GM19372 (cell line): Measurements from ENCODE around the gene ERC2.
"Not testable (repeated sequence)": the region's sequence is repeated elsewhere in the genome, so short reads cannot be mapped to it uniquely, and the experiment has no call there.

Experiments used
- ATAC-seq: cut with Tn5 transposase; IDR thresholded peaks from one replicate; pipeline ENCODE4 v1.9.1; 2021; ENCODE audit warnings: mild to moderate bottlenecking, low read depth, moderate library complexity; ENCODE audit not compliant: unreplicated experiment

The ERC2 gene

DNA sequence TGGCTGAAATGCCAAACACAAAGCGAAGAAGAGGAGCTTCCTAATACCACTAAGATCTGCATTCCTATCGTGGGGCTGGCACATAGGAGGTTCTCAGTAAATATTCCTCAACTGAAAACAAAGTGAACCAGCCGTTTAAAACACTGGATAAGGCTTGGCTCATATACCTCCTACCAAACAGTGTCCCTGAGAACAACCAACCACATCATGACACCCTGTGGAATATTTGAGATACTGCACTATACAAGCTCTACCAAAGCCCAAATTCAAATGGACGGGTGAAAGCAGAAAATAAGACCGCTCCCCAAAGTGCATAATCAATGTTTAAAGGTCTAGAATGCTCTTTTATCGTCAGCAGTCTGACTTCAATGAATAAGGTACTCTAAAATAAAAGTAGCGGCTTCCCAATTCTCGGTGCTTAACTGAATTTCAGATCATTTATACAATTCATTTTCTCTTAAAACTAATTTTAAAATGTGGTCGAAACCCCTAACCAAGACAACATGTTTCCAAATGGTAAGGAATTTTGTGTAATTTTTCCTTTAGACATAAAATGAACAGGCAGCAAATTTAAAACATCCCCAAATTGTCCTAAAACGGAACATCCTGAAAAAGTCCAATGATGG lies 425.8 kb downstream of the ERC2 start:
- no peak for ATAC-seq

DNA sequence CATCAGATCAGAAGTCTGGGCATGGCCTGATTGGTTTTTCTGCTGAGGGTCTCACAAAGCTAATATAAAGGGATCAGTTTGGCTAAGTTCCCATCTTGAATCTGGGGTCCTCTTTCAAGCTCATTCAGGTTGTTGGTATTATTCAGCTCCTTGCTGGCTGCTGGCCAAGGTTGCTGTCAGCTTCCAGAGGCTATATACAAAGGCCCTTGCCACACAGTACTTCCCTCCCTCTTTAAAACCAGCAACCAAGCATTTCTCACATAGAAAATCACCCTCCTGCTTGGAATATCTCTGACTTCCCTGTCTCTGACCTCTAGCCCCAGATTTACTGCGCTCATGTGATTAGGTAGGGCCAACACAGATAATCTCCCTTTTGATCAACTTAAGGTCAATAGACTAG lies 442.9 kb downstream of the ERC2 start:
- no peak for ATAC-seq

DNA sequence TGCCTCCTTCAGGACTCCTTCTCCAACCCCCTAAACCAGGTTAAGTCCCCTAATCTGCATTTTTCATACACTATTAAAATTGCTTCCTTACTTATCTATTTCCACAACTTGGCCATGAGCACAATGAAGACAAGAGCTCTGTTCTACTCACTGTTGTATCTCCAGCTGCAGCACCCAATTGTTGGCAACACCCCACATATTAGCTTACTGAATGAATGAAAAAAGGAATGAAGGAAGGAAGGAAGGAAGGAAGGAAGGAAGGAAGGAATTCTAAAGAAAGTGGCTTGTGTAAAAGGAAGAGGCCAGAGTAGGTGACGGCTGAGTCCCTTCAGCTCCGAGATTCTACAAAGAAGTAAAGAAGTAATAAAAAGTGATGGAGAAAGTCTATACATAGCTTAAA lies 444.7 kb downstream of the ERC2 start:
- no peak for ATAC-seq

DNA sequence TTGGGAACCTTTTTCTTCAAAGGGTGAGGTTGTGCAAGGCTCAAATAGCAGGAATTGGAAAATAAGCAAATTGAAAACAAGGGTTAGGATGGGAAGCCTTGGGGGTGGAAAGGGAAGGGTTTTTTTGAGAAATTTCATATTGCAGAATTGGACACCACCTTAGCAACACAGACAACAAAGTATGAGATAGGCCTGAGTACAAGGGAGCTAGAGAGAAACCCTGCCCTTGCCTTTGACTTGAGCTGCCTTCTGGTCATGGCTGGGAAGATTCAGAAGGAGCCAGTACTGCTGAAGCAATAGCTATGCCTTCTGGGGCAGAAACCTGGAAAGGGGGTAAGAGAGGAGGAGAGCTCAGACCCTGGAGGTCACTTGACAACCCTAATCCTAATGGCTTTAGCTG lies 445.6 kb downstream of the ERC2 start:
- ATAC-seq, result no peak

DNA sequence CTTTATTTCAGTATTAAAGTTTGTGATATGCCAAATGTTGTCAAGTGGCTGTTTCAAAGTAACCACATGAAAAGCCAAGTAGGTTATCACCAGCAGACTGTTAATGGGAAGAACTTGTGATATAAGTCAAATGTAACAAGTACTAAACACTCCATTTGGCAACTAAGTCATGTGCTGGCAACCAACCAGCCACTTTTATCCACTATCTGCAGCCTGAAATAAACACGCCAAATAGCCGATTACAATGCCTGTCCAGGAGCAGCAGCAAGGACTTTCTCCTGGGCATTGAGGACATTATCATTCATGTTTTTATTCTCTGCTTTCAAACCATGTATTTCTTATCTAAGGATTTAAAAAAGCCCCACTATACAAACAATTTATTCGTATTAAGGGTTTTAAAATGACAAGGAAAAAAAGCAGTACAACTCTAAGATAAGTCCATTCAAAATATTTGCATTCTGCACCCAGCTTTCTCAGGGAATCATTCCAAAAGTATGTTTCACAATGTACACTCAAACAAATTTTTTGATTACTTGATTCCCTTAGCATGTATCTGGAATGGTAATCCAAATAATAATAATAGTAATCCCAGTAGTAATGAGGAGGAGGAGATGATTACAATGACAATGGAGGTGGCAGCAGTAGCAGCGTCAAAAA lies 448.6 kb downstream of the ERC2 start:
- no peak for ATAC-seq

DNA sequence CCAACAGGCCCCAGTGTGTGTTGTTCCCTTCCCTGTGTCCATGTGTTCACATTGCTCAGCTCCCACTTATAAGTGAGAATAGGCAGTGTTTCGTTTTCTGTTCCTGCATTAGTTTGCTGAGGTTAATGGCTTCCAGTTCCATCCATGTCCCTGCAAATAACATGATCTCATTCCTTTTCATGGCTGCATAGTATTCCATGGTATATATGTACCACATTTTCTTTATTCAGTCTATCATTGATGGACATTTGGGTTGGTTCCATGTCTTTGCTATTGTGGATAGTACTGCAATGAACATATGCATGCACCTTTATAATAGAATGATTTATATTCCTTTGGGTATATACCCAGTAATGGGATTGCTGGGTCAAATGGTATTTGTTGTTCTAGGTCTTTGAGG lies 452.9 kb downstream of the ERC2 start:
- ATAC-seq, result not testable (repeated sequence)

DNA sequence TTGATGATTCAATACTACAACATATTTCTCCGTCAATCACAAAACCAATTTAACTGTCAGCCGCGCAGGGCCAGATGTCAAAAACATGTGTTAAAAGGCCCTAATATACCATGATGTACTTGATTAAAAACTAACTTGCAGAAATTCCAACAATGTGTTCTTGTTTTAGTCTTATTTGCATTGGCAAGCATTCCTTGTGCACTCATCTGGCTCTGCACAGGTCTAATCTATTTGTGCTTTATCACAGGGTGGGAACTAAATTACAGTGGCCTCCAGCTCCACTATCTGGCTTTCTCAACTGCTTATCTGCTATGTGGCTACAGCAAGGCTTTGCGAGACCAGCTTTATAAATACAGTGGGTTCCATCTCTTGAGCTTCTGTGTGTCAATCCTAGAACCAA lies 455.5 kb downstream of the ERC2 start:
- ATAC-seq, result no peak

DNA sequence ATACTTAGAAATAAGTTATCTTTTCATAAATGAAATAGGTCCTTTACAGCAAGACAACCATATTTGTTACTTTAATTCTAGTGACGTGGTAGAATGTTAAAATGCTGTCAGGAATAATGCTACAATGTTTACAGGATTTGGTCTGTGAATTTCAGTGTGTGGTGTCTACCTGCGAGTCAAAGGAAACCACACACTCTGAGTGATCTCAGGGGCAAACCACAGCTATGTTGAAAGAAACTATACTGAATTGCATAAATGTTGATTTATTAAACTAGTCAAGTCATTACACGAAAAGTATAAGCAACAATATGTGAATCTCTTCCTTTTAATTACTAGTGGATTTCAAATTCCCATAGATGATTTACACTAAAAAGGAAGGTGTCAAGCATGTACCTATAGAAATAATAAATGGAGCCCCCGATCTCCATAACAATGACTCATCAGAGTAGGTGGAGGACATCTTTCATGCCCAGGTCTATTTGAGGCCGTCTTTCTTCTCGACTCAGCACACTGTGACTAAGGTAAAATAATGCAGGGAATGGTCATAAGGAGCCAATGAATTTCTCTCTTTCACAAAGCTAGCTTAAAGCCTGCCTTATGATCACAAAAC lies 463.0 kb downstream of the ERC2 start:
- ATAC-seq, result no peak

DNA sequence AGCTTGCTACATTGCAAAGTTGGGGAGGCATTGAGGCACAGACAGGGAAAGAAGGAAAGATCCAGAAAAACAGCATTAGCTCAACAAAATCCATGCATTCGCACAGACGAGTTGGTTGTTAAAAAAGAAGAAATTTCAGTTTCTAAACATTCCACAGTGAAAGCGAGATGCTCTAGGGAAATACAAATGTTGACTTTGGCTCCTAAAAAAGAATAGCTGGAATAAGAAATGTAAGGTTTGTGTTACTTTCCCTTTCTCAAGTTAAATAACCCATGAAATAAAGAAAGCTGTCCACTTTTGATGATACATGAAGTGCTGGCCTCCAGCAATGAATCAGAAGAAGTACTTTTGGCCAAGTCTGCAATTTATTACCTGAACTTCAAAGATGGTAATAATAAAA lies 465.1 kb downstream of the ERC2 start:
- no peak for ATAC-seq

DNA sequence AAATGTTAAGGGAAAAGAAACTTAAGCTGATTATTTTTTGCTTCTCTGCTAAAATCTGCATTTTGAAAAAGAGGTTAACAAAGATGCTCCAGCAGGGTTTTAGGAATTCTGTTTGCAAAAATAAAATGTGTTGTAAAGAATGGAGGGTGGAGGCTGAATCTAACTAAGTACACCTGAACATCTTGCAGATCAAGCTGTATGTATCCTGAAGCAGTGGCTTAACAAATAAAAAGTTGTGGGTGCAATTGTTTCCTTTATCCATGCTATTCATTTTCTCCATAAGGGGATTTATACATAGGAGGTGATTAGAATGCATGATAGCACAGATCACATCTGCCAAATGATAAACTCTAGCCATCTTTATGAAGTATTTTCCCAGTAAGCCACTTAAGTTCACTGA lies 466.3 kb downstream of the ERC2 start:
- ATAC-seq, result no peak

DNA sequence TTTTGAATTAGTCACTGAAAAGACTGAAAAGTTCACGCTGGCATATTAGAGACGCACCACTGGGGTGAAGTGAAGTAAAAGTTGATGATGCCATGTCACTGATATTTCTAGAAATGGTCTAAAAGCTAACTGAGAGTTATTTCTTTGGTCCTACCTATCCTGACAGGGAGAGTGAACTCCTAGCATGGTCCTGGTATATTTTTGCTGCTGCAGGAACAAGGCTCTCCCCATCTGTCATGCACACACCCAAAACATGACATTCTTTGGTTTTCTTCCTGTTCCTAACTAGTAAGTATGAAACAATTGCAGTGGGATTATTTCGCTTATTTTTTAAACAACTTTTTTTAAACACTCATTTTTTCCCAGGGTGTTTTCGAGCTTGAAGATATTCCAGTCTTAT lies 466.7 kb downstream of the ERC2 start:
- no peak for ATAC-seq

DNA sequence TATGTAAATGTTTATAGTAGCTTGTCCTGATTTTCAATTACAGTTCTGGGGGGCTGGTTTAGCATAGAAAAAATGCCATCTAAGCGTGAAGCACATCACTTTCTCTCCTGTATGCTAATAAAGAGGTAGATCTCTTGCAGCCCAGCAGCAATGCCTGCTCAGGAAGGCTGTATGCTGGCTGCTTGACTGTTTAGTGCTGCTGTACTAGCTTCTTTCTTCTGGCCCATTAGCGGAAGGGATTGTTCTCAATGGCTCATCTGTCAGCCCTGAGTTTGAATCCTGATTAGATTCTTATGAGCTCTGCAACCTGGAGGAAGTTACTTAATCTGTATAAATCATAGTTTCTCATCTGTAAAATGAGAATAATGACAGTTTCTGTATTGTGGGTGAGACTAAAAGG lies 478.9 kb downstream of the ERC2 start:
- no peak for ATAC-seq

DNA sequence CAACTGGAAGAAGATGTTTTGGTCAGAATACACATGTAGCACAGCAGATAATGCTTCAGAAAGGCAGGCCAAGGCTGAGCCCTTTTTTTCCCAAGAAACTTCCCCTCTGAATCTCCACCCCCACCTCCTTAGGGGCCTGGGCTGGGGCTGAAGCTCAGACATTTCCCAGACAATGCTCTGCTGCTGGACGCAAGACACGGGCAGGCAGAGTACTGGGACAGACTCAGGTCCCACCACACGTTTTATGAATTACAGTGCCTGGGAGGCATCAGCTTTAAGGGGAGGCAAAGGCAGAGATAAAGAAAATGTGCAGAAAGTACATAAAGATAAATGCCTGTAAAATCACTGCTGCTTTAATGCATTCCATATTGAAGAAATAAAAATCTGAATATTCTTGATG lies 479.4 kb downstream of the ERC2 start:
- ATAC-seq, result no peak

DNA sequence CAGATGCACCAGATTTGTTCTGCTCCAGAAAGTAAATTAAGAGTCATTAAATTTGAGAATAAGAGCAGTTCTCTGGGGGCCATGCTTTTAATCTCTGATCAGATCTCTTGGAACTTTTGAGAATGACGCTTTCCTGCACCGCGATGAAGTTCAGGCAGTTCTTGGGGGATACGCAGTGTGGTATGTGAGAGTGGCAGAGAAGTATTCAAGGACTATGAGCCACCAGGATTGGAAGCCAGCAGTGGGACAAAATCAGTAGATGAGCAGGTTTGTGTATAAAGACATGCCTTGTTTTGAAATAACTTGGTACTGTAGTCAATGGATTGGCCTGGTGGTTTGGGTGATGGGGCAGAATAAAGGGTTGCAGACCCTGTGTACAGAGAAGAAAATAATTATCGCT lies 483.6 kb downstream of the ERC2 start:
- no peak for ATAC-seq

DNA sequence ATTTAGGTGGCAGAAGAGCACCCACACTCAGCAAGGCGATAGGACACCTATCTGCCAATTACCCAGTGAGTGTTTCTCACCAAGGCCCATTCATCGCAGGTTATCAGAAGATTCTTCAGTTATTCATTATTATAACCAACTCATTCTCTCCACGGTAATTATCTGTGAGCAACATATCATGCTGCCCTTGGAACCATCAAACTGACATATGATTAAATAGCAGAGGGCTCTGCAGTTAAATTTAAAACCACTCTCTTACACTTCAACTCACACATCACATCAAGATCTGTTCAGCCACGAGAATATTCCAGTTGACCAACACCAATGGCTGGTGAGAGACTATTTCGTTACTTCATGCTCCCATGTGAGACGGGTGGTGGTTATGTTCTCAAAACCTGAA lies 489.3 kb downstream of the ERC2 start:
- no peak for ATAC-seq

DNA sequence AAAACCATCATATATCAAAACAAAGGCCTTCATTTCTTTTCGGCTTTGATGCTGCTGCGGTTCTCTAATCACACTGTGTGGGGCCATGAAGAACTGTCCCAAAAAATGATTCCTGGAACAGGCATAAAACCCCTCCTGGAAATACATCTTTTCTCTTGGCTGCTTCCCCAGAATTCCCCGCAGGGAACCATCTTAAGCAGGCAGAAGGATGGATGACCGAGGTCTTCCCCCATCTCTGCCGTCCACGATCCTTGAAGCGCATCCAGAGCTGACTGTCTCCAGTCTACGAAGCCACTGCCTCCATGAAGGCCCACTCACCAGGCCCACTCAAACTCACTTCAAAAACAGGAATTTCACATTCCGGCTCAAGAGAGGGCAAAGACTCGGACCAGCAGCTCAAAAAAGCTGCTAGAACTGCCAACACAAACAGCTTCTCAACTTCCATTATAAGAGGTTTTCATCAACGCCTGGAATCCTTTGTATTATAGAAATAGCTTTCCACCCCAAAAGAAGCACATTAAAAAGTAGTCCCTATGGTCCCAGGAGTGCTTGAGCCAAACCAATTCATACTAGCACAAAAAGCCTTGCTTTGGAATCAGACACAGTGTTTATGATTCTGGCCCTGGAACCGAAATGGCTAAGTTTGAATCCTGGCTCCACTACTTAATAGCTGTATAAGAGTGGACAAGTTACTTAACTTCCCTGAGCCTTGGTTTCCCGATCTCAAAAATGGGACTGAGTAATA lies 493.7 kb downstream of the ERC2 start:
- no peak for ATAC-seq

DNA sequence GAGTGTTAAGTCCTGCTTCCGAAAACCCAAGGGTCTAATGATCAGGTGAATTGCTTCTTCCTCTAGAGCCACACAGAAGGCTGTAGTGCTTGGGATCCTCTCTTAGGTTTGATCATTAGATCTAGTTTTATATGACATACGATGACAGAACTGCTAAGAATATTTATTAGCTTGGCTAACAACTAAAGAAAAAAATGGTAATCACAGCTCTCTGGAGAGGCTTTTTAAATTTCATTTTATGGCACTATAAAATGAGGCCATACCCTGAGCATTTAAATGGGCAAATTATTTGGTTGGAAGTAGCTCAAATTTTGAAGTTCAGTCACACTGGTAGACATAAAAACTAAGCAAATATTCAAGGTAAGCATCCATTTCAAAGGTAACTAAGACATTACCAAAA lies 498.6 kb downstream of the ERC2 start:
- ATAC-seq, result no peak

DNA sequence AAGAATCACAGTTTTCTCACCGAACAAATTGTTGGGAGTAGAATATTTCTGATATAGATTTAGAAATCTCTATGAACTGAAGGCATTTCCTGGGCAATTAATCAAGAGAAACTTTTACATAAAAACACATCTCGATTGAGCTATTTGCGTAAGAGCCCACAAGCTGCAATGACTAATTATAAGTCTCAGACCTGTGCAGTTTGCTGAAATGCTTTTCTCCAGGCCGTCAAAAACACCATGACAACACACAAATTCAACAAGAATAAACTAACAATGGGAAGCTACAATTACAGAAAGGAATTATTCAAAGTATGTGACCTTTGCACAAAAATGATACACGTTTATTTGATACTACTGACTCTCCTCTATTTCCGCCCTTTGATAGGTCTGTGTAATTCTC lies 499.9 kb downstream of the ERC2 start:
- no peak for ATAC-seq

DNA sequence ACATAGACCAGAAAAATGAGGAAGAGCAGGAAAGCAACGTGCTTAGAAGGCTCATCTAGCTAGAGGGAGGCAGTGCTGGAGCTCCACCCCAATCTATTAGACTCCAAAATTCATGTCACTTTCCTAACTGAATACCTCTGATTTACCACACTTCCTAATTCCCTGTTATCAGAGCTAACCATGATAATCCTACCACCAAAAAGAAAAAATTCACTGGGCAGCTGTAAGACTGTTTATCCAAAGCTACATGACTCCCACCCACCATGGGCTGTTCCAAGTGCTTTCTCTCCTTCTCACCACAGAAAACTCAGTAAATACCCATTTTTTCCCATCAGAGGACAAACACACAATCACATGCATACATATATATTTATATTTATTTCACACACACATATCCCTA lies 501.7 kb downstream of the ERC2 start:
- ATAC-seq, result no peak

DNA sequence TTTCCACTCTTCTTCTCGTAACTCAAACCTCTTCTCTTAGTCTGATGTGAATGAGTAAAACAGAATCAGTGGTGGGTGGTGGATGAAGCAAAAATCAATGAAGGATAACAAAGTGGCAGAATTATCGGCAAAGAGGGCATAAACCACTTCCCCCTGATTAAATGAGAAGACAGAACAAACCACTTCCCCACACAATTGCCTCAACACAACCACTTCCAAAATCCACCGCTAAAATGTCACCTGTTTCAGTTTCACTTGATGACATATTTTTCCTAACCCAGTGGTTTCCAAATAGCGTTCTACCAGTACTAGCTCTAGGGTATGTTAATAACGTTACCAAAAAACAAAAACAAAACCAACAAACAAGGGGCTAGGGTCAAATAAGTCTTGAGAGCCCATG lies 502.5 kb downstream of the ERC2 start:
- ATAC-seq, result no peak

DNA sequence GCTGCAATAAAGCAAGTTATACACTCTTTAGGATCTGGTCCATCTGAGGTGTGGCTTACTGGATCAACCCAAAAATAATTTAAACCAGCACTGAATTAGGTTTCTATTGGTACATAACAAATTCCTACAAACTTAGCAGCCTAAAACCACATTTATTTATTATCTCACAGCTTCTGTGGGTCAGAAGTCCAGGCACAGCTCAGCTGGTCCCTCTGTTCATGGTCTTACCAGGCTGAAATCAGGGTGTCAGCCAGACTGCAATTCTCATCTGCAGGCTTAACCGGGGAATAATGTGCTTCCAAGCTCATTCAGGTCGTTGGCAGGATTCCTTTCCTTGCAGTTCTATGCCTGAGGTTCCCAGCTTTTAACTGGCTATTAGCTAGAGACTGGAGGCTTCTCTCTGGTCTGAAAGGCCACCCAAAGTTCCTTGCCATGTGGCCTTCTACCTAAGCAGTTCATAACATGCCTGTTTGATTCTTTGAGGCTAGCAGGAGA lies 503.7 kb downstream of the ERC2 start:
- no peak for ATAC-seq
